Neural cell (in vitro differentiated cells): Measurements from ENCODE around the gene ZNF529. TPM values are rescaled to one million over a fixed set of nuclear protein-coding genes. Genes with fewer than 3 reads are reported as not detected.
A peak's percentile ranks its signal among the peaks of the same experiment; 100 is the strongest.

Source experiments
- H2AFZ ChIP-seq: fragments of 200-600, 300-800 bp; sonication (generic), shearing (Covaris generic); 2 replicates; pipeline ENCODE4 v1.6.0; 2014; ENCODE audit warnings: low read depth, mild to moderate bottlenecking, antibody characterized with exemption, low read length, moderate library complexity
- H3F3A ChIP-seq: fragments of 200-600 bp; shearing (Covaris generic); 2 replicates; pipeline ENCODE4 v1.6.1; 2016; ENCODE audit warnings: mild to moderate bottlenecking, moderate library complexity, mixed read lengths, antibody characterized with exemption, low read length; ENCODE audit not compliant: insufficient read depth, poor library complexity, severe bottlenecking
- H3K27ac ChIP-seq: fragments of 200-600, 300-800 bp; sonication (generic), shearing (Covaris generic); 2 replicates; pipeline ENCODE4 v1.5.1; 2014; ENCODE audit warnings: mild to moderate bottlenecking, low read length, moderate library complexity
- H3K27me3 ChIP-seq: fragments of 300-800, 200-600 bp; sonication (generic), shearing (Covaris generic); 2 replicates; pipeline ENCODE4 v1.6.0; 2014; ENCODE audit warnings: mild to moderate bottlenecking, low read depth, low read length, moderate library complexity; ENCODE audit not compliant: insufficient read depth
- H3K36me3 ChIP-seq: fragments of 300-800, 200-600 bp; sonication (generic), shearing (Covaris generic); 2 replicates; pipeline ENCODE4 v1.5.1; 2014; ENCODE audit warnings: mild to moderate bottlenecking, antibody characterized with exemption, low read length, moderate library complexity; ENCODE audit not compliant: insufficient read depth
- H3K4me2 ChIP-seq: fragments of 300-800, 200-600 bp; sonication (generic), shearing (Covaris generic); 2 replicates; pipeline ENCODE4 v1.6.0; 2014; ENCODE audit warnings: mild to moderate bottlenecking, low read length
- H3K4me3 ChIP-seq: fragments of 300-800, 200-600 bp; sonication (generic), shearing (Covaris generic); 2 replicates; pipeline ENCODE4 v1.5.1; 2014; ENCODE audit warnings: mild to moderate bottlenecking, low read length, moderate library complexity
- H3K79me2 ChIP-seq: fragments of 200-600 bp; shearing (Covaris generic); replicated peaks from 2 replicates; pipeline ENCODE4 v1.6.0; 2014; ENCODE audit warnings: mild to moderate bottlenecking, low read length, moderate library complexity; ENCODE audit not compliant: insufficient read depth
- H3K9ac ChIP-seq: fragments of 300-800, 200-600 bp; sonication (generic), shearing (Covaris generic); 2 replicates; pipeline ENCODE4 v1.6.1; 2016; ENCODE audit warnings: mild to moderate bottlenecking, low read length, mixed read lengths
- H3K9me2 ChIP-seq: fragments of 200-600 bp; shearing (Covaris generic); 2 replicates; pipeline ENCODE4 v1.6.1; 2016; ENCODE audit warnings: mild to moderate bottlenecking, low read length, mixed read lengths; ENCODE audit not compliant: insufficient read depth
- H3K9me3 ChIP-seq: fragments of 200-600, 300-800 bp; sonication (generic), shearing (Covaris generic); 2 replicates; pipeline ENCODE4 v1.6.1; 2016; ENCODE audit warnings: mild to moderate bottlenecking, mixed run types, low read length, moderate library complexity, mixed read lengths
- H4K20me1 ChIP-seq: fragments of 200-600 bp; shearing (Covaris generic); 2 replicates; pipeline ENCODE4 v1.6.1; 2016; ENCODE audit warnings: mild to moderate bottlenecking, mixed run types; ENCODE audit not compliant: insufficient read depth
- CTCF ChIP-seq: fragments of 450-650 bp; IDR thresholded peaks from 2 replicates; pipeline ENCODE4 v1.5.1; 2014; ENCODE audit warnings: antibody characterized with exemption, mild to moderate bottlenecking, moderate library complexity; ENCODE audit not compliant: poor library complexity, severe bottlenecking
- EP300 ChIP-seq: fragments of 450-650 bp; conservative IDR thresholded peaks from 2 replicates; pipeline ENCODE4 v1.6.1; 2014; ENCODE audit warnings: antibody characterized with exemption, mild to moderate bottlenecking, moderate library complexity; ENCODE audit not compliant: poor library complexity, severe bottlenecking
- EZH2 ChIP-seq: fragments of 200-600, 300-800 bp; shearing (Covaris generic), sonication (generic); IDR thresholded peaks from 2 replicates; pipeline ENCODE4 v1.6.1; 2014; ENCODE audit warnings: antibody characterized with exemption, low read length, borderline replicate concordance, mild to moderate bottlenecking; ENCODE audit not compliant: insufficient read depth, poor library complexity, severe bottlenecking
- MXI1 ChIP-seq: fragments of 450-650 bp; conservative IDR thresholded peaks from 2 replicates; pipeline ENCODE4 v1.6.1; 2014; ENCODE audit warnings: antibody characterized with exemption, mild to moderate bottlenecking; ENCODE audit not compliant: poor library complexity, severe bottlenecking
- POLR2AphosphoS5 ChIP-seq: IDR thresholded peaks from 2 replicates; pipeline ENCODE4 v1.6.1; 2012
- RAD21 ChIP-seq: fragments of 450-650 bp; conservative IDR thresholded peaks from 2 replicates; pipeline ENCODE4 v1.6.1; 2014; ENCODE audit warnings: antibody characterized with exemption, mild to moderate bottlenecking, moderate library complexity
- SMC3 ChIP-seq: fragments of 450-650 bp; conservative IDR thresholded peaks from 2 replicates; pipeline ENCODE4 v1.6.1; 2014; ENCODE audit warnings: antibody characterized with exemption, mild to moderate bottlenecking, moderate library complexity; ENCODE audit not compliant: poor library complexity
- TAF1 ChIP-seq: IDR thresholded peaks from 2 replicates; pipeline ENCODE4 v1.6.1; 2012; ENCODE audit warnings: low read depth
- polyA plus RNA-seq: library from polyadenylated mRNA; depleted of rRNA; stranded (reverse); fragments of >200 nt; gene quantifications from 2 replicates; pipeline ENCODE4 v1.2.3, GENCODE V29; 2014
- TF ChIP-seq, protein P1 (sequence below): IDR thresholded peaks from 2 replicates; pipeline ENCODE4 v1.6.1; 2012; ENCODE audit warnings: borderline replicate concordance

Gene ZNF529
- polyA plus RNA-seq, 1 donor from 2014 or later = 54.5 TPM

- Histone ChIP-seq H3K9me2 (no peaks in the 10 kb centered on the region), H3K79me2 (peaks cover 50% of the 10 kb centered on the region), H2AFZ (peak overlapping the region; percentile 66), H3K27me3 (no peaks in the 10 kb centered on the region), H4K20me1 (no peaks in the 10 kb centered on the region), H3K9ac (peak overlapping the region; percentile 93), H3K9me3 (peaks cover 3% of the 10 kb centered on the region), H3K27ac (peak overlapping the region; percentile 94), H3F3A (no peaks in the 10 kb centered on the region), H3K4me2 (peak overlapping the region; percentile 89), H3K36me3 (peaks cover 8% of the 10 kb centered on the region), H3K4me3 (peak overlapping the region; percentile 74)
- TF ChIP-seq EP300 (no peak), MXI1 (peak; percentile 33)
Observed at GRCh38 chr19:36528921-36529518, 44.1 kb downstream of the ZNF529 start.

- Histone ChIP-seq H3K9me3 (peaks cover 3% of the 10 kb centered on the region), H3K27ac (peak within 1 kb of the TSS; percentile 94)
- TF ChIP-seq TAF1 = peak; percentile 86
- no peak for TF ChIP-seq EZH2
- TF ChIP-seq MXI1 = peak; percentile 93
- TF ChIP-seq, protein P1, sequence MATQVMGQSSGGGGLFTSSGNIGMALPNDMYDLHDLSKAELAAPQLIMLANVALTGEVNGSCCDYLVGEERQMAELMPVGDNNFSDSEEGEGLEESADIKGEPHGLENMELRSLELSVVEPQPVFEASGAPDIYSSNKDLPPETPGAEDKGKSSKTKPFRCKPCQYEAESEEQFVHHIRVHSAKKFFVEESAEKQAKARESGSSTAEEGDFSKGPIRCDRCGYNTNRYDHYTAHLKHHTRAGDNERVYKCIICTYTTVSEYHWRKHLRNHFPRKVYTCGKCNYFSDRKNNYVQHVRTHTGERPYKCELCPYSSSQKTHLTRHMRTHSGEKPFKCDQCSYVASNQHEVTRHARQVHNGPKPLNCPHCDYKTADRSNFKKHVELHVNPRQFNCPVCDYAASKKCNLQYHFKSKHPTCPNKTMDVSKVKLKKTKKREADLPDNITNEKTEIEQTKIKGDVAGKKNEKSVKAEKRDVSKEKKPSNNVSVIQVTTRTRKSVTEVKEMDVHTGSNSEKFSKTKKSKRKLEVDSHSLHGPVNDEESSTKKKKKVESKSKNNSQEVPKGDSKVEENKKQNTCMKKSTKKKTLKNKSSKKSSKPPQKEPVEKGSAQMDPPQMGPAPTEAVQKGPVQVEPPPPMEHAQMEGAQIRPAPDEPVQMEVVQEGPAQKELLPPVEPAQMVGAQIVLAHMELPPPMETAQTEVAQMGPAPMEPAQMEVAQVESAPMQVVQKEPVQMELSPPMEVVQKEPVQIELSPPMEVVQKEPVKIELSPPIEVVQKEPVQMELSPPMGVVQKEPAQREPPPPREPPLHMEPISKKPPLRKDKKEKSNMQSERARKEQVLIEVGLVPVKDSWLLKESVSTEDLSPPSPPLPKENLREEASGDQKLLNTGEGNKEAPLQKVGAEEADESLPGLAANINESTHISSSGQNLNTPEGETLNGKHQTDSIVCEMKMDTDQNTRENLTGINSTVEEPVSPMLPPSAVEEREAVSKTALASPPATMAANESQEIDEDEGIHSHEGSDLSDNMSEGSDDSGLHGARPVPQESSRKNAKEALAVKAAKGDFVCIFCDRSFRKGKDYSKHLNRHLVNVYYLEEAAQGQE = peak; percentile 77
- TF ChIP-seq CTCF = peak; percentile 39
- no peak for TF ChIP-seq RAD21
- peak; percentile 66 for TF ChIP-seq EP300
- TF ChIP-seq SMC3 = peak; percentile 51
- peak; percentile 81 for TF ChIP-seq POLR2AphosphoS5
Observed at GRCh38 chr19:36528194-36528920, 44.7 kb downstream of the ZNF529 start, which contains the start of gene ZNF260. Gene ZNF260, minus strand, starts transcription at chr19:36528271. Its CDS starts 13,033 bp downstream, at chr19:36515238.

More at GRCh38 chr19:36528194-36528920, 44.7 kb downstream of the ZNF529 start, which contains the start of gene ZNF260:
- peaks cover 8% of the 10 kb centered on the region for H3K36me3 ChIP-seq
- peak within 1 kb of the TSS; percentile 96 for H2AFZ ChIP-seq
- H3K4me2 ChIP-seq = peak within 1 kb of the TSS; percentile 89
- H3K27me3 ChIP-seq = no peaks in the 10 kb centered on the region
- H3F3A ChIP-seq = no peaks in the 10 kb centered on the region
- no peaks in the 10 kb centered on the region for H4K20me1 ChIP-seq
- H3K9me2 ChIP-seq = no peaks in the 10 kb centered on the region
- H3K9ac ChIP-seq = peak within 1 kb of the TSS; percentile 93
- peaks cover 54% of the 10 kb centered on the region for H3K79me2 ChIP-seq
- peak within 1 kb of the TSS; percentile 74 for H3K4me3 ChIP-seq
